Calu3 (cell line): ENCODE results near the gene CCDC146. TPM values are rescaled to one million over a fixed set of nuclear protein-coding genes. Genes with fewer than 3 reads are reported as not detected.

Experiments
- BruUV-seq: library from RNA; stranded (reverse); fragments of 400-500 nt; replicated peaks from 2 replicates; lab custom pipeline; 2021; lab: Mats Ljungman, UMichigan
- CTCF ChIA-PET: fragments of 300-600 bp; sonication (Branson Sonifier 250); formaldehyde crosslinking; loops from one replicate; lab custom pipeline; 2022; ENCODE audit warnings: antibody characterized with exemption; lab: Charles Lee
- DNase-seq: peaks from one replicate; pipeline ENCODE4 v3.0.0; 2022
- H3K27ac Mint-ChIP-seq: one replicate; pipeline ENCODE4 v1.8.0; 2022; ENCODE audit warnings: mixed read lengths; ENCODE audit not compliant: unreplicated experiment
- H3K27me3 Mint-ChIP-seq: one replicate; pipeline ENCODE4 v1.8.0; 2022; ENCODE audit warnings: mixed read lengths; ENCODE audit not compliant: unreplicated experiment
- H3K36me3 Mint-ChIP-seq: one replicate; pipeline ENCODE4 v1.8.0; 2022; ENCODE audit warnings: mild to moderate bottlenecking, moderate library complexity, mixed read lengths; ENCODE audit not compliant: insufficient read depth, unreplicated experiment
- H3K4me1 Mint-ChIP-seq: one replicate; pipeline ENCODE4 v1.8.0; 2022; ENCODE audit warnings: mild to moderate bottlenecking, low read depth, mixed read lengths; ENCODE audit not compliant: unreplicated experiment
- H3K4me3 Mint-ChIP-seq: one replicate; pipeline ENCODE4 v1.8.0; 2022; ENCODE audit warnings: mild to moderate bottlenecking, low read depth, moderate library complexity, mixed read lengths; ENCODE audit not compliant: unreplicated experiment
- H3K9me3 Mint-ChIP-seq: one replicate; pipeline ENCODE4 v1.8.0; 2022; ENCODE audit warnings: low read depth, mixed read lengths; ENCODE audit not compliant: unreplicated experiment
- intact Hi-C: fragments of 100-400 bp; cut with micrococcal nuclease; formaldehyde crosslinking; loops from one replicate; pipeline ENCODE4 v1.10.0; 2022; ENCODE audit not compliant: unreplicated experiment
- total RNA-seq: library from RNA; stranded (reverse); gene quantifications from 2 replicates; pipeline ENCODE4 v1.2.3, GENCODE V29; 2022
- TF ChIP-seq, protein P1 (sequence below): fragments of 200-600 bp; IDR thresholded peaks from one replicate; pipeline ENCODE4 v1.8.0; 2022; ENCODE audit warnings: antibody characterized with exemption; ENCODE audit not compliant: unreplicated experiment

CCDC146 gene
- total RNA-seq, 1 experiment from 2014 or later = 8.8 TPM

DNA sequence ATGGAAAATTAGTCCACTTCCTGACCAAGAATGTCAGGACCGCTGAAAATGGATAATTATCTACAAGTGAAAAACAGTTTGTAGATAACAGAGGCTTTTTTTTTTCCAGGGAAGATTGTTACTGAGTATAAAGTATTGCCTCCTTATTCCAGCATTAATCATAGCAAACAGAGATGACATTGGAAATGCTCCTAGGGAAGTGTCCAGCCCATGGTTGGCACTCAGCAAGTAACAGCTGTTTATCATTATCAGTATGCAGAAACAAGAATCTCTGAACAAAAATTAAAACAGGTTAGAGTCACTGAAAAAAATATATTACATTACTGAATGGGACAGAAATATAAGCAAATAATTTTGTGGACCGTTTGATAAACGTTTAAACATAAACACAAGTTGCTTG, 62.6 kb downstream of the CCDC146 start:
- no peaks in the 10 kb centered on the region for H3K9me3 Mint-ChIP-seq
- intact Hi-C loops = no loop called here
- H3K4me1 Mint-ChIP-seq = no peaks in the 10 kb centered on the region
- CTCF ChIA-PET = no interaction called here
- TF ChIP-seq, protein P1, sequence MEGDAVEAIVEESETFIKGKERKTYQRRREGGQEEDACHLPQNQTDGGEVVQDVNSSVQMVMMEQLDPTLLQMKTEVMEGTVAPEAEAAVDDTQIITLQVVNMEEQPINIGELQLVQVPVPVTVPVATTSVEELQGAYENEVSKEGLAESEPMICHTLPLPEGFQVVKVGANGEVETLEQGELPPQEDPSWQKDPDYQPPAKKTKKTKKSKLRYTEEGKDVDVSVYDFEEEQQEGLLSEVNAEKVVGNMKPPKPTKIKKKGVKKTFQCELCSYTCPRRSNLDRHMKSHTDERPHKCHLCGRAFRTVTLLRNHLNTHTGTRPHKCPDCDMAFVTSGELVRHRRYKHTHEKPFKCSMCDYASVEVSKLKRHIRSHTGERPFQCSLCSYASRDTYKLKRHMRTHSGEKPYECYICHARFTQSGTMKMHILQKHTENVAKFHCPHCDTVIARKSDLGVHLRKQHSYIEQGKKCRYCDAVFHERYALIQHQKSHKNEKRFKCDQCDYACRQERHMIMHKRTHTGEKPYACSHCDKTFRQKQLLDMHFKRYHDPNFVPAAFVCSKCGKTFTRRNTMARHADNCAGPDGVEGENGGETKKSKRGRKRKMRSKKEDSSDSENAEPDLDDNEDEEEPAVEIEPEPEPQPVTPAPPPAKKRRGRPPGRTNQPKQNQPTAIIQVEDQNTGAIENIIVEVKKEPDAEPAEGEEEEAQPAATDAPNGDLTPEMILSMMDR = no peak
- BruUV-seq = no TSS peak
- H3K27ac Mint-ChIP-seq = no peak overlapping the region
- no peaks in the 10 kb centered on the region for H3K27me3 Mint-ChIP-seq
- DNase-seq = no peak
- H3K36me3 Mint-ChIP-seq = no peaks in the 10 kb centered on the region
- H3K4me3 Mint-ChIP-seq = no peak overlapping the region

GRCh38 chr7:77185866-77186265, 63.5 kb downstream of the CCDC146 start:
- H3K27ac Mint-ChIP-seq = no peak overlapping the region
- TF ChIP-seq, protein P1 = no peak
- H3K36me3 Mint-ChIP-seq = no peaks in the 10 kb centered on the region
- H3K4me1 Mint-ChIP-seq = no peaks in the 10 kb centered on the region
- CTCF ChIA-PET = no interaction called here
- no peak for DNase-seq
- H3K9me3 Mint-ChIP-seq = no peaks in the 10 kb centered on the region
- BruUV-seq = no TSS peak
- intact Hi-C loops = no loop called here
- no peak overlapping the region for H3K4me3 Mint-ChIP-seq
- no peaks in the 10 kb centered on the region for H3K27me3 Mint-ChIP-seq

DNA sequence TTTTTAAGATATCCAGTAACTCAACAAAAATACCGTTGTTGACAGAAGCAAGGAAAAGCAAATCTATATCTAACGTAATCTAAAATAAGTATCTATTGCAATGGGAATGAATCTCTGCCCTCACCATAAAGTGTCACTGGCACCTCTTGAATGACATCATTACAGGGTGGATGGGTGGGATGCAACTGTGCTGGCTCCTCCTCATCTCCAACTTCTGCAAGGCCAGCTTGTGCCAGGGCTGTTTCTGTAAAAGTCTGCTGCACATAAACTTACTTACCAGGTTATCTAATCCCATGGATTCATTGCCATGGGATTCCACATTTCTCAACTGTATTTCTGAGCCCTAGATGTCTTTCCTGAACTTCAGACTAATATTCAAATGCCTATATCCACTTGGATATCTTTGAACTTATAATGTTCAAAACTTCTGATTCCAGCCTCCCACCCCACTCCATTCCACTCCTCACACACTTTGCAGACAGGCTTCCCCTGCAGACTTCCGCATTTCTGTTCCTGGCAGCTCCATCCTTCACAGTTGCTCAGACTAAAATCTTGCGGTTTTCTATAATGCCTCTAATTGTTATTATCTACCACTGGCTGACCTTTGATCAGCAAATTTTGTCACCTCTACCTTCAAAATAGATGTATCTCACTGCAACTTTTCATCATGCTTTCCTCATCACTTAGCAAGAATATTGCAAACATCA, 66.5 kb downstream of the CCDC146 start:
- TF ChIP-seq, protein P1 = no peak
- Mint-ChIP-seq H3K4me3 (no peak overlapping the region), H3K36me3 (no peaks in the 10 kb centered on the region)

DNA sequence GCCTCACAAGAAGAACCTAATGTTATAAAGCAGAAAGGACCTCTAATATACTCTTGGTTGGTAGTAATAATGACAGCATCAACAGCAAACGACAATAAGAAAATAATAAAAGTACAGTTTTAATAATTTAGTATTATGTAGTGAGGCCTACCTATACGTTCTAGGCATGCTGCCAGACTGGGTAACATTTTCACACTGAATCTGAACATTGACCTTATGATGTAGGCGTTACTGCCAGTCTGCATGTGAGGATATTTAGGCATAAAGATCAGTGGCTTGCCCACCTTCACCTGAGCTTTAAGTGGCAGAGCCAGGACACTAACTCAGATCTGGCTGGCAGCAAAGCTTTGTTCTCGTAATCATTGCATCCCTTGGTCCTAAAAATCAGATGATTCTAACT, 74.7 kb downstream of the CCDC146 start:
- TF ChIP-seq, protein P1 = no peak
- no TSS peak for BruUV-seq
- CTCF ChIA-PET = no interaction called here

More for the DNA sequence above, 66.5 kb downstream of the CCDC146 start:
- BruUV-seq = no TSS peak
- Mint-ChIP-seq H3K4me1 (no peaks in the 10 kb centered on the region), H3K27me3 (no peaks in the 10 kb centered on the region), H3K27ac (no peak overlapping the region), H3K9me3 (no peaks in the 10 kb centered on the region)
- DNase-seq = no peak
- intact Hi-C loops = no loop called here
- CTCF ChIA-PET = no interaction called here

More for the DNA sequence above, 74.7 kb downstream of the CCDC146 start:
- no peaks in the 10 kb centered on the region for H3K36me3 Mint-ChIP-seq
- no peaks in the 10 kb centered on the region for H3K9me3 Mint-ChIP-seq
- intact Hi-C loops = no loop called here
- no peak overlapping the region for H3K27ac Mint-ChIP-seq
- H3K27me3 Mint-ChIP-seq = no peaks in the 10 kb centered on the region
- no peak for DNase-seq
- H3K4me1 Mint-ChIP-seq = peaks cover 19% of the 10 kb centered on the region
- H3K4me3 Mint-ChIP-seq = no peak overlapping the region
